Activated CD4-positive, alpha-beta T cell treated with anti-CD3 and anti-CD28 coated beads, Interleukin-2, Interleukin-6, amounts not matched to agents 100 ng/mL and 50 ng/mL, durations not matched to agents 16 hours and 8 hours (primary cell): ENCODE measurements around the gene PDE4D.
"Not testable (repeated sequence)": the region's sequence is repeated elsewhere in the genome, so short reads cannot be mapped to it uniquely, and the experiment has no call there.

Source experiments
- DNase-seq: peaks from one replicate; pipeline ENCODE4 v3.0.0-alpha.2; 2020

The PDE4D gene

DNA sequence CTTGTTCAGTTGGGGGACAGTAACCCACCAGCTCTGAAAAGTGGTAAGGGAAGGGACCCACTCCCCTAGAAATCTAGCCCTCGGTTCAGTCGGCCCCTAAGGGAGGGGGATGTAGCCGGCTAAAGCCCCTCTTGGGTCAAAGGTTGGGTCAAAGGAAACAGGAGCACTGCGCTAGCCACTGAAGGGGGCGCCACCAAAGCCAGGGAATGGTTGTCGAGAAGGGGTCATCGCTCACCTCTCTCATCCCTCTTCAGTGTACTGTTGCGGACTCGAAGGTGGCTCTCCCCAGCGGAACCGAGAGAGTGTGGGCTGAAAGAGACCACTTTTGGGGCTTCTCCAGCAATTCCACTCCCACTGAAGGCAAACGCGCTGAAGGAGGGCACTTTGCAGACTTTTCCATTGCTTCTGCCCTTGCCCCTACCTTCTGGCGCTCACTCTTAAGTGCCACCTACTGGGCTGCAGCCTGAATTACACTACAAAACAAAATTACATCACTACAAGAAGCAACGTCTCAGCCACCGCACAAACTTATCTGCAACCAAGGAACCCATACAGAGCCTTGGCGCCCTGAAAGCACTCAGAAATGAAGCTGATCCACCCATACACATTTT lies 396.9 kb downstream of the PDE4D start:
- peak; percentile 16 for DNase-seq

DNA sequence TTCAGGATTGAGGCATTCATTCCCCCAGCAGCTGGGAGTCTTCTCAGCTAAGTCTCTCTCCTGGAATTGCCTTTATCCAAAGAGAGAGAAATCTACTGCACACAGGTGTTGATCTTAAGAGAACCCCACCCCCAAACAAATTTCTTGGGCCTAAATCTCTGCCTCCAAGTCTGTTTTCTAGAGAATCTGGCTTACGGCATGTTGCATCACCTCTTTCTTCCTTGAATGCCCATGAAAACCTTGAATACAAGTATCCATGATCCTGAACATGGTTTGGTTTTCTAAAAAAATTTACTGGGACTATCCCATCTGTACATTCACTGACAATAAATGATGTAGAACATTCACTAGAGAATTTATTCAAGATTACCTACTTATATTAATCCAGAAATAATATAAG lies 401.6 kb downstream of the PDE4D start:
- DNase-seq = no peak

DNA sequence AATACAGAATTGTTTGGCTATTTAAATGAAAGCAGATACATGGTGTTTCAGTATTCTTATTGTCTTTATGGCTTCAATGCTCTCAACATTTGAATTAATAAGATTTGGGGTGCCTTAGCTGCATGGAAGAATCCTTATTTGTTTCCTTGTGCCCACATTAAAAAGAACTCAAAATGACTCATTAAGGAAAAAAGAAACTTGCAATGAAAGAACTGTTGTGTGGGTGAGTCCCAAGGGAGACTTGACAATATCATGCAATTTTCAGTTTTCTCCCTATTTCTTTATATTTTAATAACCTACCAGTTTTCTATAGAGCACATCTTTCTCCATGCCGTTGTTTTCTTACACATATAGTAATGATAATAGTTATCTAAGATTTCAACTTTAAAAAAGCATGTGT lies 404.0 kb downstream of the PDE4D start:
- DNase-seq = no peak

DNA sequence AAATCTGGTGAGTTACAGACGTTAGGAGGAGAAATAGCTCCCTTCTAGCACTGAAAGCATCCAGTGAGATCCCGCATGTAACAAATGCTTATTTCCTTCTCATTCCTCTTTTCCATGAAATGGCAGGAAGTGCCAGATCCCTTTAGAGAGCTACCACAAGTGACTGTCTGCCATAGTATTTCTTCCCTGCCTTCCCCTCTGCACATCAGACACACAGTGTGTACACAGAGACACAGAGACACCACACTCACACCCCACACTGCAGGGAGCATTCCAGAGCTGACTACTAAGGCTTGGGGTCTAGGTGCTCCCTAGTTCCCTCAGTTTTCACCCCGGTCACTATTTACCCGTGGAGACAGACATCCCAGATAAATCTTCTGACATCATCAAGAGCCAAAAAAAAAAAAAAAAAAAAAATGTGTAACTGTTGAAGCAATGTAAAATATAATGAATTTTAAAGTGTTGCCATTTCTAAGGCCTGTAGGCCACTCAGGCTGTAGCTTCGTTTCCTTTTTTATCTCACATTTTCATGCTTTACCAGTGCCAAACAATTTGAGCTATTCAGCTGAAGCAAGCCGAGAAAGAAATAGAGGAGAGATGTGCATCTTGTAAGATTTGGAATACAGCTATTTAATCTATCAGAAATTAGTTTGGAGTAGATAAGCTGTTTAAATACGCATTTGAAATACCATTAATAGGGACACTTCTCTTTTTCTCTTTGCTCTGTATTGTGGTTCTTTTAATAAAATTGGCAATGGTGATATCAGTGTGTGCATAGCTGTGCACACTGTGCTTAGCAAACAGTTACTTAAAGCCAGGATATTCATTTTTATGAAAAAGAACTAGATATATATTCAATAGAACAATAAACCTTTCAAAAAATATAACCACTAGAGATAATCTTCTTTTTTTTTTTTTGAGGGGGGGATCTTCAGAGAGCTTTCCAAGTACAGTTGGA lies 405.5 kb downstream of the PDE4D start:
- no peak for DNase-seq

DNA sequence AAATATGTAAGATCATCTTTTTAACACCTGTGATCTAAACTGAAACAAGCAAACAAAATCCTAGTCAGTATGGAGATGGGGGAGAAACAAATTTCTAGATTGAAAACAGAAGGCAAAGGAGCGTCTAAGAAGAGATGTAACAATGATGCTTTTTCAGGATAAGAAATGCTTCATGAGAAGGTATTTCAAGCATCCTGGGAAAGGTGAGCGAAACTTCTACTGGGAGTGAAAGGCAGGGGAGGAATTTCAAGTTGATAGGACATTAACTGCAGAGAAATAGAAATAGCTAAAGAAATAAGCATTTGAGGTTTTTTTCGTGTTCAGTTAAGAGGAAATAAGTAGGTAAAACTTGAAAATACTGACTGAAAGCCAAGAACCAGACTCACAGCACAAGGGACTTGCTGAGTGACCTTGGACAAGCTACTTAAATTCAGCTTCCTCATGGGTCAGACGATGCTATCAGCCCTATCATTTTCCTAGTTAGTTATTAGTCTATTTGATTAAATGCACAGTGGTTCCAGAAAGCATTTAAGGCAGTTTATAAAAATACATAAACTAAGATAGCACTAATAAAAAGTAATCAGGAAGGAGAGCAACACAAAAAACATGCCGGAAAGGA lies 406.3 kb downstream of the PDE4D start:
- no peak for DNase-seq

DNA sequence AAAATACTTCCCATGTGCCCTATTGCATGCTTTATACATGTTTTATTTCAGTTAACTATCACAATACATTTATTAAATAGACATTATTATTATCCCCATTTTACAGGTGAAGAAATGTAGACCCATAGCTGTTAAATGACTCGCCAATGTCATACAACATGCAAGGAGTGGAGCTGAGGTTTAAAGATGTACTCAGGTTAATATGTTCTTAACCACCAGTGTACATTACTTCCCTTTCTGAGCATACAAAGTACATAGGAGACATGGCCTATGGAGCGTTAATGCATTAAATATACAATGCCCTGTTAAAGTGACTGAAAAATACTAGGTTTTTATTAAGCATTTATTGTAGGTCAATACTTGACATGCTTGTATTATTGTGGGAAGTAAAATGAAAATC lies 407.0 kb downstream of the PDE4D start:
- no peak for DNase-seq

DNA sequence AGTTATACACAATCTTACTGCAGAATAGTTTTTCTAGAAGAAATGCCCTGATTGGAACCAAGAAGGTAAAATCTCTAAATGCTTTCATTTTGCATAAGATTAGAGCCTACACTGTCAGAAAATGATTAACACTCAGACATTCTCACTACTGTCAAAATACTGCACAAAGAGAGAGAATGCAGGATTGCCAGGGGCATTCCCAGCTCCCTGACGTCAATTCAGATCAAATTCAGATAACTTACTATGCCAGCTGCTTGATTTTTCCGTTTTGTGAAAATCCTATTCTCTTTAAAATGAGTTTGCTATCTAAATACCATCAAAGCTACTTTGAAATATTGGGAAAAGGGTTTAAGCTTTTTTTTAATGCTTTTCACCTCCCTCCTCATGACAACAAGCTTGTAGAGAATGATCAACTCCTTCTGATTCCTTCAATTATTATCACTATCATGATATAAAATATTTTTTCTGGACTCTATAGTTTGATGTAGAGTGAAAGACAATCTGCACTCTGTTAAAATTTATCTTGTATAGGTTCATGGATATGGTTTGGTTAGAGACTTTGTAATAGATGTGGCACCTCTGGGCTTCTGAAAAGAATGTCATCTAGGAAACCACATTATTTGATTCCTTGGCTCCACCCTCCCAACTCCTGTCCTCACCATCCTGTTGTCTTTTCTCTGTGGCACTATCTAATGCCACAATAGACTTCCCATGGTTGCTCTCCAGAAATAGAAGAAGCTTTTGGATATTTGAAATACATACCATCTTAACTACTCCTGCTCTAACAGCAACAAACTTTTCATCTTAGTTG lies 407.7 kb downstream of the PDE4D start:
- no peak for DNase-seq

DNA sequence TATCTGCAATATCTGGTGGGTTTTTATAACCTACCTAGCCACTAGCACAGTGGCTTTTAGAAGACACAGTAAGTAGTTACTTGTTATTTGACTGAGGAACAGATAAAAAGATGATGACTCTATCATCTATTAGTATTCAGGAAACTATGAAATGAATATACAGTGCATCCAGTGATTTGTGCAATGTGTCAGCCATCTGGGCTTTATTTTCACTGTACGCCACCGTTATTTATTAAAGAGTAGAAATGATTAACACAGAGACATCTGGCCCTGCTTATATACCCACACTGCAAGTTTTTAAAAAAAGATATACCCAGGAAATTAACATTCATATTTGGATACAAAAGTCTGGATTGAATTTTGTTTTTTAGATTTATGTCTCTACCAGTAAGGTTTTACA lies 408.4 kb downstream of the PDE4D start:
- no peak for DNase-seq

DNA sequence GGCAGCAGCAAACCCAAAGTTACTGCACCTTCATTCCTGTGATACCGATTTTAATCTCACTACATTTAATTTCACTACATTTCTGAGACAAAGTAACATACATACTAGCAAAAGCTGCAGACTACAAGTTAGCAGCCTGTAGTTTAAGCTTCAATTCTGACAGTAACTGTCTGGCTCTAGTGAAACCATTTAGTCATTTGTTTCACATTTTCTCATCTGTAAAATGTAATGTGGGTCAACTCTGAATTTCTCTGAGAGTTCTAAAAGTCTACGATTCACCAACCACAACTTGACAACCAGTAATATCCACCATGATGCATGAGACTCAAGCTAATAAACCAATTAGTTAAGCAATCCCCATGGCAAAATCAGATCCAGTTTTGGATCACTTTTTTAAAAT lies 408.9 kb downstream of the PDE4D start:
- DNase-seq = peak; percentile 18

DNA sequence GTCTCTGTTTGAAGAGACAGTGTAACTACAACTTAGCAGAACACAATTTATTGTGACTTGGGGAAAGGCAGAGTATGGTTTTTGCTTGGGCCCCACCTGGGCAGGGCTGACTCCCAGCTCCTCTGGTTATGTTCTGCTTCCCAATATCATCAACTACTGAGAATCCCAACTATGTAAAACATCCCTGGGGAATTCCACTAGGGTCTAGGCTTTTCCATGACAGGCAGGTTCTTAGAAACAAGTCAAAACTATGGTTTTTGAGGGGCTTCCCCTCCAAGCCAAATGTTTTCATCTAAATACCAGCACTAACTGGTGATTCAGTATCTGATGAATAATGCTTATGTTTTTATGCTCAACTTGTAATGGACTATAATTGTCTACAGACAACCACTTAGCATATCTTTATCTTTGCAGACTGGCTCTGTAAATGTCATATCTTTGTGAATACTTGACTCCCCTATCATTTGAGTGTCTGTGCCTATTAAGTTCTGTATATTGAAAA lies 409.5 kb downstream of the PDE4D start:
- DNase-seq = peak; percentile 1

DNA sequence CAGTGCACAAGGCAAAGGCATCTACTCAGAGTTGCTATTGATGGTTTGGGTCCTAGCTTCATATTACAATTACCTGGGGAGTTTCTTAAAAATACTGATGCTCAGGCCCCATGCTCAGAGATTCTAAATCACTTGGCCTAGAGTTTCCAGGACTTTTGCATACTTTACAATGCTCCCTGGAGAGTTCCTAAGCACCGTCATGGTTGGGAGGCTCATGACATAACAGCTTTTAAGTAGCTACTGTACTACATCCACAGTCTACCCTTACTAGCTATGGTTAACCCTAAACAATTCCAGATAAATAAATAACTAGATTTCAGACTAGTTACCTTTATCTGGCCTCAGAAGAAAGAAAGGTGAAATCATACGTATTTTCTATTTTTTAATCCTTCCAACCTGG lies 414.4 kb downstream of the PDE4D start:
- no peak for DNase-seq

DNA sequence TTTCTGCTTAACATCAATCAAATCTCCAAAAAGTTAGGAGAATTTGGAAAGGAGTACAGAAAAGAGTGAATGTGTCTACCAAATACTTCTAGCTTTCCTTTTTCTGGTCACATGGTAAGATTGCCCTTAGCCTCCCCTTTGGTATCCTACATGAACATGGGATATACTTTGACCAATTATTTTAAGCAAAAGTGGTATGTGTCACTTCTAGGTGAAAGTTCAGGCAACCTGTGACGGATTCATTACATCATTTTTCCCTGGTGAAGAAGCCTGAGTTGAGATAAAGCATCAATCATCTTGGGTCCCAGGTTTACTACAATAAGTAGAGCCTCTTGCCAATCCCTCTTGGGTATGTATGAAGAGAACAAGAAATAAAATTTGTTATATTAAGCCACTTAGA lies 419.2 kb downstream of the PDE4D start:
- DNase-seq = no peak

DNA sequence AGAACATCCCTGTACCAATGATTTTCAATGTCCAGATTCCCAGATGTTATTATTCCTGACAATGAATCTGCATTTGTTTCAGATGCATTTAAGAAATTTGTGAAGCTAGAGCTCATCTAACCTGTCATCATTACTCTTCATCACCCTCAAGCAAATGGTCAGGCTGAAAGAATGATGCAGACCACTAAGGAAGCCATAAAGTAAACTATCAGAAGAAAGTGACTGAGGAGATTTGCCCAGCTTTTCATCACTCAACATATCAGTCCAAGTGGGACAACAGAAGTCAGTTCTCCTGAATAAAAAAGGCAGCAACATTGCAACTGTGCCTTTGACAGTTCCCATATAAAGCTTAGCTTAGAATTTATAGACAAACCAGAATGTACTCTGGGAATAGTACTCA lies 419.9 kb downstream of the PDE4D start:
- no peak for DNase-seq

DNA sequence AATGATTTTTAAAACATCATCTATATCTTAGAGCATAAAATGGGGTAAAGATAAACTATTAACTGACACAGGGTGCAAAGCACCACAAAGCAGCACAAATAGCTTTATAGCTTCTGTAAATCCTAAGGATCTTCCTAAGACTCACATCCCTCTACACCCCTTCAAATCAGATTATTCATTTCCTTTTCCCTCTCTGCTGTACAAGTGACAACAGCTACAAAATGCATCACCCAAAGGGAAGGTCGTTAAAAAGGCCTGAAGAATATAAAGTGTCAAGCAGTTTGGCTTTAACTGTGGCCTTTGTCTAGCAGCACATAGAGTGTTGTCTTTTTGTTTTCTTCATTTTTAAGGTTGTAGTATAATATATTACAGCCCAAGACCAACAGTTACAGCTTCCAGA lies 422.1 kb downstream of the PDE4D start:
- DNase-seq = no peak

DNA sequence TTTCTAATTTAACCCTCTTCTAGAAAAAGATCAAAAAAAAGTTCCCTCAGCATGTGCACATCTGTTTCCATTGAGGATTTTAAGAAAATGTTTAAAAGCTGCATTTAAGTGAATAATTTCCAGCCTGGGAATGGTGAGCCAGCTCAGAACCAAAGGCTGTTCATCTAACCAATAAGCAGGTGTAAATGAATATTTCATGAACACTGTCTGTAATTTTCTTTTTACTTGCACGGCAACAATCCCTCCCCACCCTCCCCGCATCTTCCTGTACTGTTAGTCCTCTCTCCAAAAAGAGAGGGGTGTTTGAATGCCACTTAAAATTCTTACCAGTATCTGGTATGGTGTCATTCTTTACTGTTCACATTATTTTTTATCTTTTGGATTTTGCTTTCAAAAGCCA lies 425.6 kb downstream of the PDE4D start:
- no peak for DNase-seq

DNA sequence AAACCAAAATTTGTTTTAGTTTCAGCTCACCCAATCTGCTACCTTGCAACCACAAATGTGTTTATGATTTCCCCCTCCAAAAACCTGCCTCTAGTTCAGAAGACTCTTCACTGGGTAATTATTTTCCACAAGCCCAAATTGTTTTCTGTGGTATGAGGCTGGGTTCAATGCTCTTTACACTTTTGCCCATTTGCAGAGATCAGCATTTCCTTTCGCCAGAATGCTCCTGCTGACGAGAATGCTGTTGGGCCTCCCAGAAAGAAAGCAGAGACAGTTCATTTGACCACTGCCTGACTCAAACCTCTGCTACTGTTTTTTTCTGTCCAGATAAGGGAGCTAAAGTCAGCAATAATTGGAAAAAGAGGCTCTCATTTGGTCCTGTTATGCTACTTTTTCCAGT lies 427.3 kb downstream of the PDE4D start:
- DNase-seq = no peak

DNA sequence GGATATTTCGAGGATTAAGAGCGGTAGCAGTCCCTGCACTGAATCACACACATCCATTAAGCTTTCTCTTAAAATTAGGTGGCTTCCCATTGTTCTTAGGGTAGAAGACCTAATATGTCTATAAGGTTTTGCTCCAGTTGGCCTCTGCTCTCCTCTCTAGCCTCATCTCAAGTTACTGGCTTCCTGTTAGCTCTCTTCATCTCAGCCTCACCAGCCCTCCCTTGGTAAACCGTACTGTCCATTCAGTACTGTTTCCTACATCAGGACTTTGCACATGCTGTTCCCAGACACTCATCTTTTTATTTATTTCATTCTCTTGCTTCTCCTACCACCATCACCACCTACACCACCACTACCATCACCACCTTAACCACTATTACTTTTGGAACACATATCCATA lies 428.6 kb downstream of the PDE4D start:
- no peak for DNase-seq

DNA sequence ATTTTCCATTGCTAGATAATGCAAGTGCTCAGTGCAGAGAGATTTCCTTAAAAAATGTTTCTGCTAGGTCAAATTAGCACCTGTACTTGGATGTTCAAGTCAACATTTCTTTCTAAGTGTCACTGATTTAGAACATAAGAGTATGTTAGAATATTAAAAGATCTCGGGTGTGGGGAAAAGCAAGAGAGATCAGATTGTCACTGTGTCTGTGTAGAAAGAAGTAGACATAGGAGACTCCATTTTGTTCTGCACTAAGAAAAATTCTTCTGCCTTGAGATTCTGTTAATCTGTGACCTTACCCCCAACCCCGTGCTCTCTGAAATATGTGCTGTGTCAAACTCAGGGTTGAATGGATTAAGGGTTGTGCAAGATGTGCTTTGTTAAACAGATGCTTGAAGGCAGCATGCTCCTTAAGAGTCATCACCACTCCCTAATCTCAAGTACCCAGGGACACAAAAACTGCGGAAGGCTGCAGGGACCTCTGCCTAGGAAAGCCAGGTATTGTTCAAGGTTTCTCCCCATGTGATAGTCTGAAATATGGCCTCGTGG lies 429.8 kb downstream of the PDE4D start:
- DNase-seq = not testable (repeated sequence)

DNA sequence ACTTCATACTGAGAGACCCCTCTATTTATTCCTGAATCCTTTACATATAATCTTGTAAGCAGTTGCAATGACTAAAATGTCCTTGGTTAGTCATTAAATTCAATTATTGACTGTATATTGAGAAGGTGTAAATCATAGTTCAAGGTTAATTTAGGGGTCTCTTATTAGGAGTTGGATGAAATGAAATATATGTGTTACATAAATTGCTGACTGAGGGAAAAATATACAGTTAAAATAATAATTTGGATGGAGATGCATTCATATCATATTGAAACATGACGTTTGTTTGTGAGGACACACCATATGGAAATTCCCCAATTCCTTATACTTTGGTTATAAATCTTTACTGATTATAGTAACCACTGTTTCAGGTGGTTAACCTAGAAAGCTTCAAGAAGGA lies 430.6 kb downstream of the PDE4D start:
- DNase-seq = no peak

DNA sequence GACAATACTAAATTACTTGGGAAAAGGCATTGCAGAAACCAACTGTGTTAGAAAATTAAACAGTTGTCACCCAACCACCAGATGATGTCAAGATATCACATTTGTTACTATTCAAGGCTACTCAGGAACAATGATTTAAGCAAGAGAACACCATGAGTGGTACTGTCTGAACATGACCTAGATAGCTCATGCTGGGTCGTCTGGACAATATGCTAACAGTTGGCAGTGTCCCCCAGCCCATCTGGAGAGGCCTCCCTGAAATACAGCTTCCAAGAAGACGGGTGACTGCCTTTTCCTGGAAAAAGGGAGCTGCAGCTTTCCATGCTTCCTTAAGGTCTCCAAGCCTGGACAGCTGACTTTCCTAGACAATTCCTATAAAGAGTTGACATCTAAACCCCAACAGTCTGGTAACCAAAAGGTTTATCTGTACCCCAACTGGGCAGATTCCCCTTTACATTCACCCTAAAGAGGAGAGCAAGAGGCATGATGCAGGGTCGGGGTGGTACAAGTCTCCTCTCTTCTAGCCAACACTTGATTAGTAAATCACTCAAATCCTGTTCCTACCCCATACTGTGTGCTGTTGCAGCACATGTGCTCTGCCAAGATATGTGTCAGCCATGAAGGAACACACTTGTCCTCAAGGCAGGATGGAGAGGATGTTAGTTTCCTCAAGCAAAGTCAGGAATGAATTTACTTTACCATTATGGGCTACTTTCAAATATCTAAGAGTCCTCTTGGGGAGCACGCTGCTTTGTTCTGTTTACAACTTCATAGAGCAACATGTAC lies 433.0 kb downstream of the PDE4D start:
- no peak for DNase-seq

DNA sequence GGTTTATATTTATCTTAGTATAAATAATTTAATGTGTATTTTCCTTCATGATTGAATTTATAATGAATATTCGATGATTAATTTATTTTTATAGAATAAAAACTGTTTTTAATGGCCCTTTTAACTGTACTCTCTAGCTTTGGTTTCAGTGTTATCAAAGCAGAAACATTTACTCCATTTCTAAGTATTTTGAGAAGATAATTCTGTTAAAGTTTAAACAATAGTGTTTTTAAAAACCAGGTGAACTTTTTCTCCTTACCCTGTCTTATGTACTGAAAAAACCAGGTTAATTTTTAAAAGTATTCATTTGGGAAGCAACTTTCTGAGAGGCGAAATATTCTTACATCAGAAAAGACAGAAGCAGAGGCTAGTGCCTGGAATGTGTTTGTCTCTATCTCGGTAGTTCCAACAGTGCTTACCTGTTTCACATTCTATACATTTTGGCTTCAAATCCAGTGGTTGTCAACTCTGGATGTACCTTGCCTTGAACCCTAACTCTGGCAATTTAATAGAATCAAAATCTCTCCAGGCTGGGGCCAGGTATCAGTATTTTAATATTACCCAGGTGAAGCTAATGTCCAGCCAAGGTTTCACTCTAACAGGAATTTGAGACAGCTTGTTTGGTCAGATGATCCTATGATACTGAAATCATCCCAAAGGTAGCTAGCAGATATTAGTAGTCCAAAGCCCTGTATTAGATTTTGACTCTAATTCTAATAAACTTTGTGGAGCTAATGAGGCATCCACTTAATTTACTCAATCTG lies 434.4 kb downstream of the PDE4D start:
- no peak for DNase-seq
